ENCODE measurements around the gene MSH5. TPM values are rescaled to one million over a fixed set of nuclear protein-coding genes. Genes with fewer than 3 reads are reported as not detected.

The MSH5 gene
- polyA plus RNA-seq, 1 donor from 2014 or later, result 7.8 TPM

DNA sequence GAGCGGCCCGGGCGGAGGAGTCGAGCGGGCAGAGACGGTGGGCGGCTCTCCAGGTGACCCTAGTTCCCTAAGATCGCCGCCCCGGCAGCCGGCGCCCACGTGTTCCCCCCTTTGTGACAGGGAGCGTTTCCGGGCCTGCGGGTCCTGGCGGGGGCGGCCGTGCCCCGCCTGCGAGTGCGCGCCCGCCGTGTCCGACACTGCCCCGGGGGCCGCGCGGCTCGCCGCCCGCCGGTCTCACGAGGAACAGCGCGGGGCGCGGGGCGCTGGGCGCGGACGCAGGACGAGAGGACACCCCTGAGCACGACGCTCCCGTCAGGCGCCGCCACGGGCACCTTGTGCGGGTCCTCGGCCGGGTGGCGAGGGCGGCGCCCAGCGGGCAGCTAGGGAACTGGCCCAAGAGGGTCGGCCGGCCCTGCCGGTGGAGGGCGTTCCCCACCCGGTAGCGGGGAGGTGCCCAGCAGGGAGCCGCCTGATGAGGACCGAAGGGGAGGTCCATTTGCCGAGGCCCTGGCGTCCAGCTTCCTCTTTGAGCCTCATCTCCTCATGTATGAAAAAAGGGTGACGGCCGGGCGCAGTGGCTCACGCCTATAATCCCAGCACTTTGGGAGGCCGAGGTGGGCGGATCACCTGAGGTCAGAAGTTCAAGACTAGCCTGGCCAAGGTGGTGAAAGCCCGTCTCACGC, 56.0 kb downstream of the MSH5 start, which contains the start of gene VARS1 (continued):
- peak; percentile 99 for TF ChIP-seq CTCF (IDR thresholded peaks at IDR 0.05; ENCODE audit: poor library complexity, severe bottlenecking)
- TF ChIP-seq RAD21 (conservative IDR thresholded peaks at IDR 0.05), result peak; percentile 76

GRCh38 chr6:31796993-31797385, 57.2 kb downstream of the MSH5 start:
- TF ChIP-seq POLR2AphosphoS5 (IDR thresholded peaks at IDR 0.05) (no peak), MXI1 (conservative IDR thresholded peaks at IDR 0.05; ENCODE audit: poor library complexity, severe bottlenecking) (no peak), REST (IDR thresholded peaks at IDR 0.05; ENCODE audit: borderline replicate concordance) (no peak), SMC3 (conservative IDR thresholded peaks at IDR 0.05; ENCODE audit: poor library complexity) (no peak), EP300 (conservative IDR thresholded peaks at IDR 0.05; ENCODE audit: poor library complexity, severe bottlenecking) (no peak), EZH2 (IDR thresholded peaks at IDR 0.05; ENCODE audit: borderline replicate concordance, insufficient read depth, low read length, poor library complexity, severe bottlenecking) (no peak), CTCF (IDR thresholded peaks at IDR 0.05; ENCODE audit: poor library complexity, severe bottlenecking) (no peak), RAD21 (conservative IDR thresholded peaks at IDR 0.05) (no peak), TAF1 (IDR thresholded peaks at IDR 0.05; ENCODE audit: low read depth) (no peak)
- Histone ChIP-seq H3K27ac (ENCODE audit: low read length) (no peak overlapping the region), H2AFZ (ENCODE audit: low read depth, low read length) (no peak overlapping the region)

More at GRCh38 chr6:31796993-31797385, 57.2 kb downstream of the MSH5 start:
- no peaks in the 10 kb centered on the region for H3K27me3 ChIP-seq (ENCODE audit: insufficient read depth, low read depth, low read length)
- H3K79me2 ChIP-seq (replicated peaks; ENCODE audit: insufficient read depth, low read length), result peaks cover 18% of the 10 kb centered on the region
- H3K9ac ChIP-seq (ENCODE audit: low read length), result no peak overlapping the region
- H3F3A ChIP-seq (ENCODE audit: insufficient read depth, low read length, poor library complexity, severe bottlenecking), result no peaks in the 10 kb centered on the region
- H3K9me3 ChIP-seq (ENCODE audit: low read length), result no peaks in the 10 kb centered on the region
- no peak overlapping the region for H3K4me3 ChIP-seq (ENCODE audit: low read length)
- no peak overlapping the region for H3K4me2 ChIP-seq (ENCODE audit: low read length)
- H3K9me2 ChIP-seq (ENCODE audit: insufficient read depth, low read length), result no peaks in the 10 kb centered on the region
- H3K36me3 ChIP-seq (ENCODE audit: insufficient read depth, low read length), result no peaks in the 10 kb centered on the region
- no peaks in the 10 kb centered on the region for H4K20me1 ChIP-seq (ENCODE audit: insufficient read depth)

Measured in neural cell (in vitro differentiated cells).